CD14-positive monocyte (primary cell): ENCODE data around the gene TLK1. TPM values are rescaled to one million over a fixed set of nuclear protein-coding genes. Genes with fewer than 3 reads are reported as not detected.

Experiments
- DNase-seq, 3 donors: peaks; one replicate each; pipeline ENCODE4 v3.0.0-alpha.2; 2011 to 2022
- H2AFZ ChIP-seq: 2 replicates; pipeline ENCODE4 v1.6.0; 2012; ENCODE audit warnings: mild to moderate bottlenecking, low read depth, low read length, inconsistent platforms; ENCODE audit not compliant: insufficient read depth, poor library complexity, severe bottlenecking
- H3K27ac ChIP-seq, 2 donors: 1 replicate in 1 of 2; 2 replicates in 1 of 2; pipeline ENCODE4 v1.5.1; 2012 to 2013; ENCODE audit warnings: low read length in 2 of 2, control low read depth in 1 of 2, inconsistent platforms in 1 of 2, low read depth in 1 of 2, mild to moderate bottlenecking in 1 of 2
- H3K27me3 ChIP-seq, 2 donors: one replicate each; pipeline versions ENCODE4 v1.6.0 to v1.6.1; 2011 to 2013; ENCODE audit warnings: low read length in 2 of 2; ENCODE audit not compliant: control insufficient read depth in 2 of 2, insufficient read depth in 2 of 2
- H3K36me3 ChIP-seq, 2 donors: replicated peaks in 1 of 2; 1 replicate in 1 of 2; 2 replicates in 1 of 2; pipeline versions ENCODE4 v1.5.1 to v1.6.1; 2012 to 2013; ENCODE audit warnings: low read length in 2 of 2, control low read depth in 1 of 2, inconsistent platforms in 1 of 2, mild to moderate bottlenecking in 1 of 2; ENCODE audit not compliant: insufficient read depth in 2 of 2, control insufficient read depth in 1 of 2
- H3K4me1 ChIP-seq, 2 donors: 1 replicate in 1 of 2; 2 replicates in 1 of 2; pipeline versions ENCODE4 v1.5.1 to v1.6.1; 2012 to 2013; ENCODE audit warnings: low read length in 2 of 2, control low read depth in 1 of 2, inconsistent platforms in 1 of 2, mild to moderate bottlenecking in 1 of 2, moderate library complexity in 1 of 2; ENCODE audit not compliant: insufficient read depth in 2 of 2, control insufficient read depth in 1 of 2
- H3K4me2 ChIP-seq: replicated peaks from 2 replicates; pipeline ENCODE3; 2012; ENCODE audit warnings: low read length, moderate library complexity, mild to moderate bottlenecking; ENCODE audit not compliant: poor library complexity, severe bottlenecking; ENCODE audit errors: extremely low read depth
- H3K4me3 ChIP-seq, 3 experiments: fragments of 200-600 bp in 1 of 3; sonication (generic) in 1 of 3; replicated peaks in 1 of 3; 1 replicate in 2 of 3; 2 replicates in 1 of 3; pipeline ENCODE4 v1.5.1; 2011 to 2013; ENCODE audit warnings: low read length in 3 of 3, mild to moderate bottlenecking in 3 of 3, control low read depth in 2 of 3, low read depth in 2 of 3, inconsistent platforms in 1 of 3, moderate library complexity in 1 of 3
- H3K79me2 ChIP-seq: 2 replicates; pipeline ENCODE4 v1.6.0; 2012; ENCODE audit warnings: mild to moderate bottlenecking, control low read depth, inconsistent platforms, low read length, moderate library complexity; ENCODE audit not compliant: insufficient read depth
- H3K9ac ChIP-seq: 2 replicates; pipeline ENCODE4 v1.6.0; 2017; ENCODE audit warnings: low read length, mild to moderate bottlenecking; ENCODE audit not compliant: insufficient read depth, poor library complexity, severe bottlenecking
- H3K9me3 ChIP-seq, 2 donors: replicated peaks in 1 of 2; 1 replicate in 1 of 2; 2 replicates in 1 of 2; pipeline versions ENCODE4 v1.5.1 to v1.6.1; 2012 to 2013; ENCODE audit warnings: low read length in 2 of 2, control low read depth in 1 of 2; ENCODE audit not compliant: control insufficient read depth in 1 of 2, insufficient read depth in 1 of 2
- H4K20me1 ChIP-seq: 2 replicates; pipeline ENCODE4 v1.6.0; 2012; ENCODE audit warnings: mild to moderate bottlenecking, low read length, control low read depth, moderate library complexity; ENCODE audit not compliant: insufficient read depth
- H3K27ac Mint-ChIP-seq, 7 donors: one replicate each; pipeline ENCODE4 v1.8.0; 2020; ENCODE audit warnings: mild to moderate bottlenecking in 7 of 7, mixed read lengths in 7 of 7, moderate library complexity in 6 of 7, inconsistent platforms in 2 of 7
- H3K27me3 Mint-ChIP-seq, 3 donors: one replicate each; pipeline ENCODE4 v1.8.0; 2021 to 2022; ENCODE audit warnings: low read depth in 3 of 3, mild to moderate bottlenecking in 3 of 3, mixed read lengths in 3 of 3, moderate library complexity in 3 of 3, inconsistent platforms in 1 of 3
- H3K36me3 Mint-ChIP-seq, 2 donors: one replicate each; pipeline ENCODE4 v1.8.0; 2020; ENCODE audit warnings: mixed read lengths in 2 of 2, inconsistent platforms in 1 of 2, mild to moderate bottlenecking in 1 of 2
- H3K4me1 Mint-ChIP-seq: one replicate; pipeline ENCODE4 v1.8.0; 2020; ENCODE audit warnings: mild to moderate bottlenecking, mixed read lengths
- H3K4me3 Mint-ChIP-seq, 2 donors: one replicate each; pipeline ENCODE4 v1.8.0; 2020; ENCODE audit warnings: mild to moderate bottlenecking in 2 of 2, mixed read lengths in 2 of 2, moderate library complexity in 1 of 2
- H3K9me3 Mint-ChIP-seq, 7 donors: one replicate each; pipeline ENCODE4 v1.8.0; 2020 to 2022; ENCODE audit warnings: mixed read lengths in 7 of 7, mild to moderate bottlenecking in 6 of 7, moderate library complexity in 6 of 7, inconsistent platforms in 2 of 7
- WGBS: methylation state at CpG from one replicate; pipeline ENCODE4 v1.1.5; 2013; ENCODE audit warnings: missing lambda C conversion rate; ENCODE audit not compliant: insufficient coverage; 5-methylcytosine and 5-hydroxymethylcytosine counted together
- intact Hi-C, 2 donors: fragments of 100-400 bp; cut with micrococcal nuclease; formaldehyde crosslinking; loops; one replicate each; pipeline versions ENCODE4 v1.15.0 to v1.15.1; 2023
- polyA plus RNA-seq, 3 donors: library from polyadenylated mRNA; depleted of rRNA in 1 of 3; unstranded in 2 of 3; stranded (reverse) in 1 of 3; fragments of 300-500 nt in 2 of 3; fragments of >200 nt in 1 of 3; fragmentation: Illumina TruSeq in 2 of 3; gene quantifications; 1 replicate in 2 of 3; 2 replicates in 1 of 3; pipeline ENCODE4 v1.2.3, GENCODE V29; 2012 to 2021
- TF ChIP-seq, protein P1 (sequence below): fragments of 200-600 bp; IDR thresholded peaks from one replicate; pipeline ENCODE4 v1.8.0; 2022; ENCODE audit warnings: antibody characterized with exemption, mild to moderate bottlenecking

Gene TLK1
- polyA plus RNA-seq, 3 donors: 6.3 to 20.0 (median 8.6) TPM

DNA sequence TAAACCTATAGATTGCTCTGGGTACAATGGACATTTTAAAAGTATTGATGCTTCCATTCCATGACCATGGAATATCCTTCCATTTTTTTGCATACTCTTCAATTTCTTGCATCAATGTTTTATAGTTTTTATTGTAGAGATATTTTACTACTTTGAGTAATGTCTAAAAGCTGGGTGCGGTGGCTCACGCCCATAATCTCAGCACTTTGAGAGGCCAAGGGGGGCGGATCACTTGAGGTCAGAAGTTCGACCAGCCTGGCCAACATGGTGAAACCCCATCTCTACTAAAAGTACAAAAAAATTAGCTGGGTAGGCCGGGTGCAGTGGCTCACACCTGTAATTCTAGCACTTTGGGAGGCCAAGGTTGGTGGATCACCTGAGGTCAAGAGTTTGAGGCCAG, 88.5 kb downstream of the TLK1 start:
- peaks cover 40 to 71% of the 10 kb centered on the region in 2 donors for H3K36me3 Mint-ChIP-seq
- H3K27me3 Mint-ChIP-seq: peaks cover 0 to 1% (median 0%) of the 10 kb centered on the region in 3 donors
- Histone ChIP-seq H3K4me3 (no peak overlapping the region), H3K9me3 (peaks cover 0 to 5% of the 10 kb centered on the region in 2 donors), H3K9ac (no peak overlapping the region), H3K27ac (no peak overlapping the region), H3K4me2 (no peak overlapping the region), H4K20me1 (peaks cover 6% of the 10 kb centered on the region), H3K79me2 (peaks cover 5% of the 10 kb centered on the region), H3K27me3 (no peaks in the 10 kb centered on the region), H2AFZ (no peak overlapping the region), H3K4me1 (no peaks in the 10 kb centered on the region), H3K36me3 (peaks cover 7 to 55% of the 10 kb centered on the region in 2 donors)
- TF ChIP-seq, protein P1, sequence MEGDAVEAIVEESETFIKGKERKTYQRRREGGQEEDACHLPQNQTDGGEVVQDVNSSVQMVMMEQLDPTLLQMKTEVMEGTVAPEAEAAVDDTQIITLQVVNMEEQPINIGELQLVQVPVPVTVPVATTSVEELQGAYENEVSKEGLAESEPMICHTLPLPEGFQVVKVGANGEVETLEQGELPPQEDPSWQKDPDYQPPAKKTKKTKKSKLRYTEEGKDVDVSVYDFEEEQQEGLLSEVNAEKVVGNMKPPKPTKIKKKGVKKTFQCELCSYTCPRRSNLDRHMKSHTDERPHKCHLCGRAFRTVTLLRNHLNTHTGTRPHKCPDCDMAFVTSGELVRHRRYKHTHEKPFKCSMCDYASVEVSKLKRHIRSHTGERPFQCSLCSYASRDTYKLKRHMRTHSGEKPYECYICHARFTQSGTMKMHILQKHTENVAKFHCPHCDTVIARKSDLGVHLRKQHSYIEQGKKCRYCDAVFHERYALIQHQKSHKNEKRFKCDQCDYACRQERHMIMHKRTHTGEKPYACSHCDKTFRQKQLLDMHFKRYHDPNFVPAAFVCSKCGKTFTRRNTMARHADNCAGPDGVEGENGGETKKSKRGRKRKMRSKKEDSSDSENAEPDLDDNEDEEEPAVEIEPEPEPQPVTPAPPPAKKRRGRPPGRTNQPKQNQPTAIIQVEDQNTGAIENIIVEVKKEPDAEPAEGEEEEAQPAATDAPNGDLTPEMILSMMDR: no peak
- no peak overlapping the region for H3K27ac Mint-ChIP-seq
- H3K9me3 Mint-ChIP-seq: peaks cover 0 to 7% (median 4%) of the 10 kb centered on the region in 7 donors
- WGBS: no CpG with 5 or more reads among the region's 5 CpGs
- no peak overlapping the region for H3K4me3 Mint-ChIP-seq
- H3K4me1 Mint-ChIP-seq: no peaks in the 10 kb centered on the region
- intact Hi-C loops: no loop called here
- DNase-seq: no peak

DNA sequence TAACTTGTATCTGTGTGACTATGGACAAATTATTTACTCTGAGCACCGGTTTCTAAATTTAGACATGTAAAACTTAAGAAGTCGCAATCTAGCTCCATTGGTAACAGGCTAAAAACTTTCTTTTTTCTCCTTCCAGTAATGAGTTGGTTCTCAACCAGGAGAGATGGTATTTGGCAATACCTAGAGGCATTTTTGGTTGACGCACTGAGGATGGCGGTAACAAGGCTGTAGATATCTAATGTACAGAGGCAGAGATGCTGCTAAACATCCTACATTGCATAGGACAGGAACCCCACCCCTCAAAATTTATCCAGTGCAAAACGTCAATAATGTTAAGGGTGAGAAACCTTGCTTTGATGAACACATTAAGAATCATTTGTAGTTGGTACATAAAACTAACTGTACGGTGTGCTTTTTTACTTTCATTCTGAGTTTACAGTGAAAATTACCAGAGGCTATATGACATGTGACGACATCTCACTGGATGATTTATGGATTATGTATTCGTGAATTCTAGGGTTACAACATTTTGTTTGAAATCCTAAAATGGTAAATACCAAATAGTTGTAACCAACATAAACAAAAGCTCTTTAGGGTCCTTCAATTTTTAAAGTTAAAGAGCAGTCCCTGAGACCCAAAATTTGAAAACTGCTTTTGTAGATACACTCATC, 91.3 kb downstream of the TLK1 start:
- Histone ChIP-seq H3K36me3 (peaks cover 5 to 35% of the 10 kb centered on the region in 2 donors), H3K4me1 (no peaks in the 10 kb centered on the region), H2AFZ (no peak overlapping the region), H3K9ac (no peak overlapping the region), H3K27ac (no peak overlapping the region), H3K79me2 (no peaks in the 10 kb centered on the region), H3K9me3 (peaks cover 0 to 5% of the 10 kb centered on the region in 2 donors), H3K27me3 (no peaks in the 10 kb centered on the region), H3K4me2 (no peak overlapping the region), H3K4me3 (no peak overlapping the region), H4K20me1 (peaks cover 5% of the 10 kb centered on the region)
- Mint-ChIP-seq H3K9me3 (peaks cover 0 to 7% (median 4%) of the 10 kb centered on the region in 7 donors), H3K36me3 (peaks cover 25 to 51% of the 10 kb centered on the region in 2 donors), H3K4me3 (no peak overlapping the region), H3K27ac (no peak overlapping the region), H3K4me1 (no peaks in the 10 kb centered on the region), H3K27me3 (peaks cover 0 to under 1% (median 0%) of the 10 kb centered on the region in 3 donors)
- DNase-seq: no peak
- intact Hi-C loops: no loop called here
- WGBS: 100% methylated on average over 1 of the region's 8 CpGs
- TF ChIP-seq, protein P1: no peak
